Measurements from ENCODE around the gene ELL2.
A peak's percentile ranks its signal among the peaks of the same experiment; 100 is the strongest.

The ELL2 gene

GRCh38 chr5:95866435-95867040 lies 95.1 kb downstream of the ELL2 start:
- no peaks in the 10 kb centered on the region for H3K27me3 ChIP-seq (ENCODE audit: control insufficient read depth in 1 of 2, insufficient read depth in 2 of 2, low read length in 2 of 2)
- H3K36me3 ChIP-seq (ENCODE audit: control insufficient read depth in 2 of 2, insufficient read depth in 2 of 2, low read length in 2 of 2), result no peaks in the 10 kb centered on the region
- no peak overlapping the region for H3K4me3 ChIP-seq (ENCODE audit: low read length in 2 of 2)
- peaks cover 7% of the 10 kb centered on the region for H3K4me1 ChIP-seq (ENCODE audit: control insufficient read depth, insufficient read depth, low read length)
- no peak overlapping the region for H3K9ac ChIP-seq (ENCODE audit: low read length in 2 of 2)
- no peaks in the 10 kb centered on the region for H3K9me3 ChIP-seq (ENCODE audit: control insufficient read depth in 2 of 2, low read length in 2 of 2)
- H3K27ac ChIP-seq (ENCODE audit: low read length), result no peak overlapping the region

GRCh38 chr5:95864944-95865504 lies 96.6 kb downstream of the ELL2 start:
- peaks cover 7% of the 10 kb centered on the region for H3K4me1 ChIP-seq (ENCODE audit: control insufficient read depth, insufficient read depth, low read length)
- no peak overlapping the region for H3K9ac ChIP-seq (ENCODE audit: low read length in 2 of 2)
- H3K4me3 ChIP-seq (ENCODE audit: low read length in 2 of 2), result no peak overlapping the region
- no peaks in the 10 kb centered on the region for H3K27me3 ChIP-seq (ENCODE audit: control insufficient read depth in 1 of 2, insufficient read depth in 2 of 2, low read length in 2 of 2)
- H3K9me3 ChIP-seq (ENCODE audit: control insufficient read depth in 2 of 2, low read length in 2 of 2), result no peaks in the 10 kb centered on the region
- H3K27ac ChIP-seq (ENCODE audit: low read length), result no peak overlapping the region
- no peaks in the 10 kb centered on the region for H3K36me3 ChIP-seq (ENCODE audit: control insufficient read depth in 2 of 2, insufficient read depth in 2 of 2, low read length in 2 of 2)

GRCh38 chr5:95864456-95864855 lies 97.2 kb downstream of the ELL2 start:
- no peak overlapping the region for H3K9ac ChIP-seq (ENCODE audit: low read length in 2 of 2)
- no peaks in the 10 kb centered on the region for H3K36me3 ChIP-seq (ENCODE audit: control insufficient read depth in 2 of 2, insufficient read depth in 2 of 2, low read length in 2 of 2)
- H3K27me3 ChIP-seq (ENCODE audit: control insufficient read depth in 1 of 2, insufficient read depth in 2 of 2, low read length in 2 of 2), result no peaks in the 10 kb centered on the region
- no peak overlapping the region for H3K4me3 ChIP-seq (ENCODE audit: low read length in 2 of 2)
- no peaks in the 10 kb centered on the region for H3K9me3 ChIP-seq (ENCODE audit: control insufficient read depth in 2 of 2, low read length in 2 of 2)
- peaks cover 7% of the 10 kb centered on the region for H3K4me1 ChIP-seq (ENCODE audit: control insufficient read depth, insufficient read depth, low read length)
- no peak overlapping the region for H3K27ac ChIP-seq (ENCODE audit: low read length)

- H3K9me3 ChIP-seq (ENCODE audit: control insufficient read depth in 2 of 2, low read length in 2 of 2), result no peaks in the 10 kb centered on the region
- no peak overlapping the region for H3K9ac ChIP-seq (ENCODE audit: low read length in 2 of 2)
- no peak overlapping the region for H3K4me3 ChIP-seq (ENCODE audit: low read length in 2 of 2)
- H3K27ac ChIP-seq (ENCODE audit: low read length), result no peak overlapping the region
- no peaks in the 10 kb centered on the region for H3K27me3 ChIP-seq (ENCODE audit: control insufficient read depth in 1 of 2, insufficient read depth in 2 of 2, low read length in 2 of 2)
- H3K4me1 ChIP-seq (ENCODE audit: control insufficient read depth, insufficient read depth, low read length), result peaks cover 10% of the 10 kb centered on the region
- no peaks in the 10 kb centered on the region for H3K36me3 ChIP-seq (ENCODE audit: control insufficient read depth in 2 of 2, insufficient read depth in 2 of 2, low read length in 2 of 2)
Observed at GRCh38 chr5:95863383-95863757, 98.3 kb downstream of the ELL2 start.

GRCh38 chr5:95862671-95863382 lies 98.8 kb downstream of the ELL2 start:
- no peak overlapping the region for H3K27ac ChIP-seq (ENCODE audit: low read length)
- H3K36me3 ChIP-seq (ENCODE audit: control insufficient read depth in 2 of 2, insufficient read depth in 2 of 2, low read length in 2 of 2), result no peaks in the 10 kb centered on the region
- no peak overlapping the region for H3K4me3 ChIP-seq (ENCODE audit: low read length in 2 of 2)
- no peaks in the 10 kb centered on the region for H3K9me3 ChIP-seq (ENCODE audit: control insufficient read depth in 2 of 2, low read length in 2 of 2)
- peaks cover 16% of the 10 kb centered on the region for H3K4me1 ChIP-seq (ENCODE audit: control insufficient read depth, insufficient read depth, low read length)
- H3K9ac ChIP-seq (ENCODE audit: low read length in 2 of 2), result no peak overlapping the region
- H3K27me3 ChIP-seq (ENCODE audit: control insufficient read depth in 1 of 2, insufficient read depth in 2 of 2, low read length in 2 of 2), result no peaks in the 10 kb centered on the region

- Histone ChIP-seq H3K4me1 (ENCODE audit: control insufficient read depth, insufficient read depth, low read length) (peaks cover 24% of the 10 kb centered on the region), H3K27ac (ENCODE audit: low read length) (no peak overlapping the region), H3K27me3 (ENCODE audit: control insufficient read depth in 1 of 2, insufficient read depth in 2 of 2, low read length in 2 of 2) (no peaks in the 10 kb centered on the region), H3K9ac (ENCODE audit: low read length in 2 of 2) (no peak overlapping the region), H3K36me3 (ENCODE audit: control insufficient read depth in 2 of 2, insufficient read depth in 2 of 2, low read length in 2 of 2) (no peaks in the 10 kb centered on the region), H3K4me3 (ENCODE audit: low read length in 2 of 2) (no peak overlapping the region), H3K9me3 (ENCODE audit: control insufficient read depth in 2 of 2, low read length in 2 of 2) (no peaks in the 10 kb centered on the region)
Observed at GRCh38 chr5:95861864-95862561, 99.6 kb downstream of the ELL2 start.

GRCh38 chr5:95861221-95861863 lies 100.3 kb downstream of the ELL2 start:
- H3K27me3 ChIP-seq (ENCODE audit: control insufficient read depth in 1 of 2, insufficient read depth in 2 of 2, low read length in 2 of 2), result no peaks in the 10 kb centered on the region
- H3K4me3 ChIP-seq (ENCODE audit: low read length in 2 of 2), result no peak overlapping the region
- H3K36me3 ChIP-seq (ENCODE audit: control insufficient read depth in 2 of 2, insufficient read depth in 2 of 2, low read length in 2 of 2), result no peaks in the 10 kb centered on the region
- H3K27ac ChIP-seq (ENCODE audit: low read length), result no peak overlapping the region
- H3K9me3 ChIP-seq (ENCODE audit: control insufficient read depth in 2 of 2, low read length in 2 of 2), result no peaks in the 10 kb centered on the region
- no peak overlapping the region for H3K9ac ChIP-seq (ENCODE audit: low read length in 2 of 2)
- H3K4me1 ChIP-seq (ENCODE audit: control insufficient read depth, insufficient read depth, low read length), result peaks cover 24% of the 10 kb centered on the region

GRCh38 chr5:95859661-95860060 lies 102.0 kb downstream of the ELL2 start:
- Histone ChIP-seq H3K27ac (ENCODE audit: low read length) (peak overlapping the region; percentile 94), H3K9me3 (ENCODE audit: control insufficient read depth in 2 of 2, low read length in 2 of 2) (no peaks in the 10 kb centered on the region), H3K36me3 (ENCODE audit: control insufficient read depth in 2 of 2, insufficient read depth in 2 of 2, low read length in 2 of 2) (no peaks in the 10 kb centered on the region), H3K4me3 (ENCODE audit: low read length in 2 of 2) (no peak overlapping the region), H3K4me1 (ENCODE audit: control insufficient read depth, insufficient read depth, low read length) (peaks cover 22% of the 10 kb centered on the region), H3K9ac (ENCODE audit: low read length in 2 of 2) (peak overlapping the region in 1 of 2 donors; percentile 81), H3K27me3 (ENCODE audit: control insufficient read depth in 1 of 2, insufficient read depth in 2 of 2, low read length in 2 of 2) (no peaks in the 10 kb centered on the region)

GRCh38 chr5:95858661-95859595 lies 102.7 kb downstream of the ELL2 start:
- Histone ChIP-seq H3K4me3 (ENCODE audit: low read length in 2 of 2) (peak overlapping the region; percentile 77 to 80), H3K27ac (ENCODE audit: low read length) (peak overlapping the region; percentile 94), H3K27me3 (ENCODE audit: control insufficient read depth in 1 of 2, insufficient read depth in 2 of 2, low read length in 2 of 2) (no peaks in the 10 kb centered on the region), H3K9me3 (ENCODE audit: control insufficient read depth in 2 of 2, low read length in 2 of 2) (no peaks in the 10 kb centered on the region), H3K4me1 (ENCODE audit: control insufficient read depth, insufficient read depth, low read length) (peaks cover 22% of the 10 kb centered on the region), H3K9ac (ENCODE audit: low read length in 2 of 2) (peak overlapping the region; percentile 66 to 81), H3K36me3 (ENCODE audit: control insufficient read depth in 2 of 2, insufficient read depth in 2 of 2, low read length in 2 of 2) (no peaks in the 10 kb centered on the region)

GRCh38 chr5:95858023-95858461 lies 103.6 kb downstream of the ELL2 start:
- no peaks in the 10 kb centered on the region for H3K9me3 ChIP-seq (ENCODE audit: control insufficient read depth in 2 of 2, low read length in 2 of 2)
- peak overlapping the region; percentile 60 to 81 for H3K9ac ChIP-seq (ENCODE audit: low read length in 2 of 2)
- peaks cover 19% of the 10 kb centered on the region for H3K4me1 ChIP-seq (ENCODE audit: control insufficient read depth, insufficient read depth, low read length)
- H3K27me3 ChIP-seq (ENCODE audit: control insufficient read depth in 1 of 2, insufficient read depth in 2 of 2, low read length in 2 of 2), result no peaks in the 10 kb centered on the region
- H3K4me3 ChIP-seq (ENCODE audit: low read length in 2 of 2), result peak overlapping the region; percentile 77 to 80
- H3K36me3 ChIP-seq (ENCODE audit: control insufficient read depth in 2 of 2, insufficient read depth in 2 of 2, low read length in 2 of 2), result no peaks in the 10 kb centered on the region
- H3K27ac ChIP-seq (ENCODE audit: low read length), result peak overlapping the region; percentile 94
